Esophagus squamous epithelium (tissue), 4 donors: ENCODE measurements around the gene MGAT5.

Source experiments
- CTCF ChIP-seq, 6 experiments: fragments of 450-650 bp in 4 of 6; fragments of 200-600 bp in 2 of 6; sonication (generic) in 2 of 6; IDR thresholded peaks; one replicate each; pipeline ENCODE4 v1.5.1; 2016 to 2019; ENCODE audit warnings: antibody characterized with exemption in 6 of 6, mild to moderate bottlenecking in 4 of 6, moderate library complexity in 4 of 6
- POLR2A ChIP-seq, 4 donors: fragments of 450-650 bp; IDR thresholded peaks; one replicate each; pipeline ENCODE4 v1.6.1; 2017; ENCODE audit warnings: antibody characterized with exemption in 4 of 4, mild to moderate bottlenecking in 4 of 4, moderate library complexity in 3 of 4

GRCh38 chr2:134337631-134338030 is 83.8 kb downstream of the MGAT5 start:
- TF ChIP-seq CTCF (IDR thresholded peaks at IDR 0.05) (no peak), POLR2A (IDR thresholded peaks at IDR 0.05) (no peak)
